ENCODE measurements around the gene C20orf173.
"Not testable (repeated sequence)": the region's sequence is repeated elsewhere in the genome, so short reads cannot be mapped to it uniquely, and the experiment has no call there.

GRCh38 chr20:35517767-35518166, 11.7 kb downstream of the C20orf173 start:
- not testable (repeated sequence) for TF ChIP-seq CTCF (IDR thresholded peaks at IDR 0.05; ENCODE audit: insufficient read depth, low read length, poor library complexity, severe bottlenecking); EZH2phosphoT487 (conservative IDR thresholded peaks at IDR 0.05; ENCODE audit: low read length)

Measured in SU-DHL-6 (cell line).